Astrocyte of the spinal cord (primary cell): ENCODE data around the gene CRLF3.

Experiments used
- DNase-seq: peaks from one replicate; pipeline ENCODE4 v3.0.0; 2011; ENCODE audit warnings: low read depth, low spot score
- H3K4me3 ChIP-seq: 2 replicates; pipeline ENCODE4 v1.5.1; 2011; ENCODE audit warnings: low read depth, mild to moderate bottlenecking, low read length, moderate library complexity
- CTCF ChIP-seq: IDR thresholded peaks from 2 replicates; pipeline ENCODE4 v1.5.1; 2012; ENCODE audit warnings: low read depth, mild to moderate bottlenecking, low read length, inconsistent platforms
- in situ Hi-C: cut with HindIII; loops from 2 replicates; pipeline ENCODE4 v1.10.0; 2017; ENCODE audit warnings: low sequenced_read_pairs

Gene CRLF3

GRCh38 chr17:30840771-30841170 is 16.3 kb upstream of the CRLF3 start:
- H3K4me3 ChIP-seq, result no peak overlapping the region
- DNase-seq, result no peak
- no peak for TF ChIP-seq CTCF
- in situ Hi-C loops, result no loop called here

GRCh38 chr17:30838202-30838807 is 13.8 kb upstream of the CRLF3 start:
- no peak for DNase-seq
- no peak for TF ChIP-seq CTCF
- in situ Hi-C loops, result no loop called here
- H3K4me3 ChIP-seq, result no peak overlapping the region

- no peak for TF ChIP-seq CTCF
- H3K4me3 ChIP-seq, result peak overlapping the region; percentile 86
- no peak for DNase-seq
- in situ Hi-C loops, result no loop called here
These were observed 8.1 kb upstream of the CRLF3 start for GRCh38 chr17:30832438-30833124.

GRCh38 chr17:30831663-30832437 is 7.4 kb upstream of the CRLF3 start, which contains the start of gene ATAD5:
TSS of gene ATAD5 (plus strand) at chr17:30831966. CDS start at chr17:30832348, 382 bp downstream.
- no peak for TF ChIP-seq CTCF
- peak; percentile 93 for DNase-seq
- in situ Hi-C loops, result no loop called here
- H3K4me3 ChIP-seq, result peak within 1 kb of the TSS; percentile 86

- no peak for DNase-seq
- H3K4me3 ChIP-seq, result peak overlapping the region; percentile 86
- in situ Hi-C loops, result no loop called here
- no peak for TF ChIP-seq CTCF
These were observed 6.8 kb upstream of the CRLF3 start for GRCh38 chr17:30831257-30831656.

- no peak for TF ChIP-seq CTCF
- no peak for DNase-seq
- in situ Hi-C loops, result no loop called here
- no peak overlapping the region for H3K4me3 ChIP-seq
These were observed 4.5 kb upstream of the CRLF3 start for GRCh38 chr17:30829022-30829421.
